ENCODE measurements around the gene PERM1.

The PERM1 gene

DNA sequence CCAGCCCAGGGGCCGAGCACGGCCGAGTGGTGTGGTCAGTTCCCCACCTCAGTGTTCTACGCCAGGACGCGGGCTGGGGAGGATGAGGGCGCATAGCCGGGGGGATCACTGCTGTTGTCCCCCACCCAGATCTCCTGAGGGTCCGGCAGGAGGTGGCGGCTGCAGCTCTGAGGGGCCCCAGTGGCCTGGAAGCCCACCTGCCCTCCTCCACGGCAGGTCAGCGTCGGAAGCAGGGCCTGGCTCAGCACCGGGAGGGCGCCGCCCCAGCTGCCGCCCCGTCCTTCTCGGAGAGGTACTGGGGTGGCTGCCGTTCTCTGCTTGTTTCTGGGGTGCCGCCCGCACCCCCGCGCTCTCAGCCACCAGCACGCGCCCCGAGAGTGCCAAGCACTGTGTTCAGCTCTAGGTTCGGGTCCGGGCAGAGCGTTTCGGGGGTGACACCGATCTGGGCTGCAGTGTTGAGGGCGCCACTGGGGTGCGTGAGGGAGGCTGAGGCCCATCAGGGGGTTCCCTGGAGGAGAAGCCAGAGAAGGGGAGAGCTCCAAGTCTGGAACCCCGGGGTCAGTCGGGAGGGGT is 40.8 kb downstream of the PERM1 start:
- TF ChIP-seq, protein P1, sequence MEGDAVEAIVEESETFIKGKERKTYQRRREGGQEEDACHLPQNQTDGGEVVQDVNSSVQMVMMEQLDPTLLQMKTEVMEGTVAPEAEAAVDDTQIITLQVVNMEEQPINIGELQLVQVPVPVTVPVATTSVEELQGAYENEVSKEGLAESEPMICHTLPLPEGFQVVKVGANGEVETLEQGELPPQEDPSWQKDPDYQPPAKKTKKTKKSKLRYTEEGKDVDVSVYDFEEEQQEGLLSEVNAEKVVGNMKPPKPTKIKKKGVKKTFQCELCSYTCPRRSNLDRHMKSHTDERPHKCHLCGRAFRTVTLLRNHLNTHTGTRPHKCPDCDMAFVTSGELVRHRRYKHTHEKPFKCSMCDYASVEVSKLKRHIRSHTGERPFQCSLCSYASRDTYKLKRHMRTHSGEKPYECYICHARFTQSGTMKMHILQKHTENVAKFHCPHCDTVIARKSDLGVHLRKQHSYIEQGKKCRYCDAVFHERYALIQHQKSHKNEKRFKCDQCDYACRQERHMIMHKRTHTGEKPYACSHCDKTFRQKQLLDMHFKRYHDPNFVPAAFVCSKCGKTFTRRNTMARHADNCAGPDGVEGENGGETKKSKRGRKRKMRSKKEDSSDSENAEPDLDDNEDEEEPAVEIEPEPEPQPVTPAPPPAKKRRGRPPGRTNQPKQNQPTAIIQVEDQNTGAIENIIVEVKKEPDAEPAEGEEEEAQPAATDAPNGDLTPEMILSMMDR (IDR thresholded peaks at IDR 0.05; ENCODE audit: insufficient read depth, low read length, poor library complexity, severe bottlenecking) = no peak
- TF ChIP-seq EZH2phosphoT487 (conservative IDR thresholded peaks at IDR 0.05; ENCODE audit: low read length) = no peak
- H2AFZ ChIP-seq (ENCODE audit: low read depth, low read length, severe bottlenecking) = no peak overlapping the region
- H3K4me3 ChIP-seq (ENCODE audit: insufficient read depth, low read length, poor library complexity, severe bottlenecking) = no peak overlapping the region
- no peak overlapping the region for H3K9ac ChIP-seq (ENCODE audit: low read length)
- H3K9me2 ChIP-seq (replicated peaks; ENCODE audit: insufficient read depth, low read length) = no peaks in the 10 kb centered on the region
- no peaks in the 10 kb centered on the region for H4K20me1 ChIP-seq (ENCODE audit: low read depth, low read length)
- no peaks in the 10 kb centered on the region for H3K36me3 ChIP-seq (ENCODE audit: low read length)
- H3K79me2 ChIP-seq (ENCODE audit: insufficient read depth, low read length) = no peaks in the 10 kb centered on the region
- H3K27ac ChIP-seq (ENCODE audit: low read depth, low read length) = no peak overlapping the region
- peak overlapping the region; percentile 31 for H3K4me2 ChIP-seq (ENCODE audit: low read depth, low read length, poor library complexity, severe bottlenecking)
- no peaks in the 10 kb centered on the region for H3F3A ChIP-seq (ENCODE audit: insufficient read depth)
- no peaks in the 10 kb centered on the region for H3K27me3 ChIP-seq (ENCODE audit: low read length)
- no peaks in the 10 kb centered on the region for H3K9me3 ChIP-seq (ENCODE audit: insufficient read depth, low read length)

- H3K27ac ChIP-seq (ENCODE audit: low read depth, low read length) = no peak overlapping the region
- H3K36me3 ChIP-seq (ENCODE audit: low read length) = no peaks in the 10 kb centered on the region
- no peaks in the 10 kb centered on the region for H3K9me3 ChIP-seq (ENCODE audit: insufficient read depth, low read length)
- no peak overlapping the region for H3K9ac ChIP-seq (ENCODE audit: low read length)
- H4K20me1 ChIP-seq (ENCODE audit: low read depth, low read length) = no peaks in the 10 kb centered on the region
- no peaks in the 10 kb centered on the region for H3K9me2 ChIP-seq (replicated peaks; ENCODE audit: insufficient read depth, low read length)
- H3K4me2 ChIP-seq (ENCODE audit: low read depth, low read length, poor library complexity, severe bottlenecking) = peak overlapping the region; percentile 27
- no peak; the same call in 1 of the 2 replicates for TF ChIP-seq EZH2phosphoT487 (conservative IDR thresholded peaks at IDR 0.05; ENCODE audit: low read length)
- TF ChIP-seq, protein P1 (IDR thresholded peaks at IDR 0.05; ENCODE audit: insufficient read depth, low read length, poor library complexity, severe bottlenecking) = no peak
- no peak overlapping the region for H2AFZ ChIP-seq (ENCODE audit: low read depth, low read length, severe bottlenecking)
- no peak overlapping the region for H3K4me3 ChIP-seq (ENCODE audit: insufficient read depth, low read length, poor library complexity, severe bottlenecking)
- no peaks in the 10 kb centered on the region for H3K79me2 ChIP-seq (ENCODE audit: insufficient read depth, low read length)
- H3K27me3 ChIP-seq (ENCODE audit: low read length) = no peaks in the 10 kb centered on the region
- no peaks in the 10 kb centered on the region for H3F3A ChIP-seq (ENCODE audit: insufficient read depth)
These were observed 41.5 kb downstream of the PERM1 start for GRCh38 chr1:940107-941014.

DNA sequence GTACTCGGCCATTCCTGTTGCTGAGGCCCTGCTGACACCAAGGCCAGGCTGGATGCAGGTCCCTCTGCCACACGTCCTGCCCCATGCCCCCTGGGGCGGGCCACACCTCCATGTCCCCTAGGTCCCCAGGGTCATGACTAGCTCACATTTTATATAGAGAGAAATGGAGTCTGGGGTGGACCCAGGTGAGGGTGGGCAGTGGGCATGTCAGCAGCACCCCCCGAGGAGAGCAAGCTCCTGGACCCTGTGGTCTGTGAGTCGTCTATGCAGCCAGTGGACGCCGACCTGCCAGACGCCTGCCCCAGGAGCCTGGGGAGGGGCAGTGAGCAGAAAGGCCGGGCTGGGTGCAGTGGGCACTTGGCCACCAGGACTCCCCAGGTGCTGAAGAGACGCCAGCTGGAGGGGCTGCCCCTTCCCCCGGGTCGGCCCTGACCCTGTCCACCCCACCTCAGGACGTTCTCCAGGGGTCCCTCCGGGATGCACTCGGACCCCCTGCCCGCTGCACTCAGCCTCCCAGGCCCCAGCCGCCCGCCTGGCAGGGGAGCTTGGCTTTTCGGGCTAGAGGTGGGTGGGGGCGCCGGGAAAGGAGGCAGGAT is 42.3 kb downstream of the PERM1 start:
- Histone ChIP-seq H3K27me3 (ENCODE audit: low read length) (no peaks in the 10 kb centered on the region), H3F3A (ENCODE audit: insufficient read depth) (no peaks in the 10 kb centered on the region), H3K27ac (ENCODE audit: low read depth, low read length) (no peak overlapping the region), H3K9ac (ENCODE audit: low read length) (no peak overlapping the region), H3K79me2 (ENCODE audit: insufficient read depth, low read length) (no peaks in the 10 kb centered on the region), H3K36me3 (ENCODE audit: low read length) (no peaks in the 10 kb centered on the region), H3K9me2 (replicated peaks; ENCODE audit: insufficient read depth, low read length) (no peaks in the 10 kb centered on the region), H3K4me3 (ENCODE audit: insufficient read depth, low read length, poor library complexity, severe bottlenecking) (no peak overlapping the region), H3K4me2 (ENCODE audit: low read depth, low read length, poor library complexity, severe bottlenecking) (no peak overlapping the region), H3K9me3 (ENCODE audit: insufficient read depth, low read length) (no peaks in the 10 kb centered on the region), H4K20me1 (ENCODE audit: low read depth, low read length) (no peaks in the 10 kb centered on the region), H2AFZ (ENCODE audit: low read depth, low read length, severe bottlenecking) (no peak overlapping the region)
- TF ChIP-seq, protein P1 (IDR thresholded peaks at IDR 0.05; ENCODE audit: insufficient read depth, low read length, poor library complexity, severe bottlenecking) = no peak
- TF ChIP-seq EZH2phosphoT487 (conservative IDR thresholded peaks at IDR 0.05; ENCODE audit: low read length) = no peak

All from SU-DHL-6 (cell line).